Activated T-helper 1 cell treated with anti-CD3 and anti-CD28 coated beads, Interleukin-2, amount 50 U/mL, for 16 hours (primary cell): ENCODE results near the gene ENO2.
"Not testable (repeated sequence)": the region's sequence is repeated elsewhere in the genome, so short reads cannot be mapped to it uniquely, and the experiment has no call there.

Experiments
- DNase-seq, 2 donors: peaks; one replicate each; pipeline ENCODE4 v3.0.0-alpha.2; 2020; ENCODE audit warnings: low read depth in 1 of 2, low spot score in 1 of 2

ENO2 gene

DNA sequence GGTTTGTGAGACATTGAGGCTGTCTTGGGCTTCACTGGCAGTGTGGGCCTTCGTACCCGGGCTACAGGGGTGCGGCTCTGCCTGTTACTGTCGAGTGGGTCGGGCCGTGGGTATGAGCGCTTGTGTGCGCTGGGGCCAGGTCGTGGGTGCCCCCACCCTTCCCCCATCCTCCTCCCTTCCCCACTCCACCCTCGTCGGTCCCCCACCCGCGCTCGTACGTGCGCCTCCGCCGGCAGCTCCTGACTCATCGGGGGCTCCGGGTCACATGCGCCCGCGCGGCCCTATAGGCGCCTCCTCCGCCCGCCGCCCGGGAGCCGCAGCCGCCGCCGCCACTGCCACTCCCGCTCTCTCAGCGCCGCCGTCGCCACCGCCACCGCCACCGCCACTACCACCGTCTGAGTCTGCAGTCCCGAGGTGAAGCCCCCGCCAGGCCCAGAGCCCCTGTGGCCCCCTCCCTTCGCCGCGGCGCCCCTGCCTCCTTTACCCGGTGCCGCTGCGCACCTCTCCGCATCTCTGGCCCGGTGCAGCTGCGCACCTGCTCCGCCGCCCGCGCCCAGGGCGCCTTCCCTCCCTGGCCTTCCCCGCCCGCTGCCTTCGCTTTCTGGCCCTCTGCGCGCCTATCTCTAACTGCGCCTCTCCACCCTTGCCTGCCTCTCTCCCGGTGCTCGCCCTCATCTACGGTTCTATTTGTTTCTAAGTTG is at the start of gene ENO2:
Gene ENO2, plus strand, starts transcription at position 335 of the 701 bp plus-strand sequence. CDS start 1,253 bp downstream, outside the sequence.
- DNase-seq: peak; percentile 69 to 77

DNA sequence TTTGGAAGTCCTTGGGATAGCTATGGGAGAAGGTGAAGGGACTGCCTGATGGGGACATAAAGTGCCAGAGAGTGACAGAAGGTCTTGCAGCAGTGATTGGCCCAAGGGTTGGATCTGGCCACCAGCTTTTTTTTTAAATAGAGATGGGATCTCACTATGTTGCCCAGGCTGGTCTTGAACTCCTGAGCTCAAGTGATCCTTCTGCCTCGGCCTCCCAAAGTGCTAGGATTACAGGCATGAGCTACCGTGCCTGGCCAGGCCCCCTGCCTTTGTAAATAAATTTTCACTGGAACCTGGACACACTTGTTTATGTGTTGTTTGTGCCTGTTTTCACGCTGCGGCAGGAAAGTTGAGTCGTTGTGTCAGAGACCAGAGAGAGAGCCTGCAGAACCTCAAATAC is 49.1 kb upstream of the ENO2 start:
- DNase-seq: not testable (repeated sequence)

DNA sequence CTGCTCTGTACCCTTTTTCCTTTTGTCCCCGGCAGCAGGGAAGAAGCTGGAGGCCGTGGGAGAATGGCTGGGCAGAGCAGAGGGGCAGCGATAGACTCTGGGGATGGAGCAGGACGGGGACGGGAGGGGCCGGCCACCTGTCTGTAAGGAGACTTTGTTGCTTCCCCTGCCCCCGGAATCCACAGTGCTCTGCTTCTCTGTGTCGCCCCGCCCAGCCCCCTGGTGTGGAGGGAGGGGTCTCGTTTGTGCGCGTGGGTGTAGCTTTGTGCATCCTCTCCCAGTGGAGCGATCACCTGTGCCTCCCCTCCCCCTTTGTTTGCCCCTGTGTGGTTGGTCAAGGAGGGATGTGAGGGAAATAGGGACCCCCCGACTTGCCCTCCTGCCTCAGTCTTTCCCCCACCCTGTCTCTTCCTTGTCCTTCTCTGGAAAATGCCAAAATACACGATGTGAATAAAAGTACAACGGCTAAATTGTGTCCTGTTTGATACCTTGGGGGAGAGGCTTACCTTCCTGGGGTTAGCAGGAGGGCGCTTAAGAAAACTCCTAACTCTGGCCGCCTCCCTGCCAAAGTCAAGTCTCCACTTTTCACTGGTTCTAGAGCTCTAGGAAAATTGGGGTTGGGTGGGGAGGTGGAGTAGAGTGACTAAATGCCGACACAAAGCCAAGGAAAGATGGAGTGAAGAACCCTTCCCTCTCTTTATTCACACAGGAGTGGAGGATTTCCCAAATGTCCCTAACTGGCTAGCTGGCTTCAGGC is 48.0 kb upstream of the ENO2 start:
- DNase-seq: no peak

DNA sequence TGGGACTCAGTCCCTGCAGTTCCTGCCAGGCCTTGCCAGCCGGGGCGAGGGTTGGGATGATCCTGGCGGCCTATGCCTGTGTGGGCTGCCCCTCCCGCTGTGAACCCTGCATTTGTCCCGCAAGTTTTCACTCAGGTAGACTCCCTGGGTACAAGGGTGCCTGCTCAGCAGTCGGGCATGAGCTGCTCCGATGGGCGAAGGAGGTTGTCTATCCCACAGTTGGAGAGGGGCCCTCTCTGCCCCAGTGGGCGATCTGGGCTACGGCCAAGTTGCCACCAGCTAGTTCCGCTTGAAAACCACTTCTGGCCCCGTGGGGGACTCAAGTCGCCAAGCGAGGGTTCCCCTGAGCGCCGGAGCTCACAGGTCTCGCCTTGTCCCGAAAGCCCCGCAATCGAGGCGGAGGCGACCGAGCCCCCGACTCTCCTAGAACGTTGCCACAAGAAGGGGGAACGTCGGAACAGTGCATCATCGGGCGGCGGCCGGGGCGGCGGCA is 47.4 kb upstream of the ENO2 start:
- DNase-seq: no peak

DNA sequence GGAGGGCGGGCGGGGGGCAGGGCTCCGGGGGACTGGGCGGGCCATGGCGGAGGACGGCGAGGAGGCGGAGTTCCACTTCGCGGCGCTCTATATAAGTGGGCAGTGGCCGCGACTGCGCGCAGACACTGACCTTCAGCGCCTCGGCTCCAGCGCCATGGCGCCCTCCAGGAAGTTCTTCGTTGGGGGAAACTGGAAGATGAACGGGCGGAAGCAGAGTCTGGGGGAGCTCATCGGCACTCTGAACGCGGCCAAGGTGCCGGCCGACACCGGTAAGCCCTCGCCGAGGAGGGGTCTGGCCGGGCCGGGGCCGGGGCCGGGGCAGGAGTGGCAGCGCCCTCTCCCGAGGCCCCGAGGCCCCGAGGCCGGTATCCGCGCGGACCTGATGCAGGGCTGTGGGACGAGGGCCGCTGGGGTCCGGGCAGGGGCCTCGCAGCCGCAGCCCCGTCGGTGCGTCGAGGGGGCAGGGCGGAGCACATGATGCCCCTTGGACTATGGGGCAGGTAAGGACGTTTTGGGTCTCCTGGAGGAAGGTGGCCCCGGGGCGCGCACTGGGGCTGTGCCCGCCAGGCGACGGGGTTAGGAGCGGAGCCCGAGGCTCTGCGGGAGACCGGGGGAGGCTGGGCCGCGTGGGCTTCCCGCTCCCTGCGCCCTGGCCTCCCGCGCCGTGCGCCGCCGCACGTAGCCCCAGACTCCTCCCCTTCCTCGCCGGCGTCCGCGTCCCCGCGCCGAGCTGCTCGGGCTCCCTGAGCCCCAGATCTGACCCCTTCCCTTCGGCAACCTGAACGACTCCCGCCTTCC is 46.8 kb upstream of the ENO2 start, which contains the start of gene TPI1:
Gene TPI1, plus strand, starts transcription at position 119 of the 798 bp plus-strand sequence. Its CDS starts 36 bp downstream, at position 155.
- peak; percentile 55 to 74 for DNase-seq

DNA sequence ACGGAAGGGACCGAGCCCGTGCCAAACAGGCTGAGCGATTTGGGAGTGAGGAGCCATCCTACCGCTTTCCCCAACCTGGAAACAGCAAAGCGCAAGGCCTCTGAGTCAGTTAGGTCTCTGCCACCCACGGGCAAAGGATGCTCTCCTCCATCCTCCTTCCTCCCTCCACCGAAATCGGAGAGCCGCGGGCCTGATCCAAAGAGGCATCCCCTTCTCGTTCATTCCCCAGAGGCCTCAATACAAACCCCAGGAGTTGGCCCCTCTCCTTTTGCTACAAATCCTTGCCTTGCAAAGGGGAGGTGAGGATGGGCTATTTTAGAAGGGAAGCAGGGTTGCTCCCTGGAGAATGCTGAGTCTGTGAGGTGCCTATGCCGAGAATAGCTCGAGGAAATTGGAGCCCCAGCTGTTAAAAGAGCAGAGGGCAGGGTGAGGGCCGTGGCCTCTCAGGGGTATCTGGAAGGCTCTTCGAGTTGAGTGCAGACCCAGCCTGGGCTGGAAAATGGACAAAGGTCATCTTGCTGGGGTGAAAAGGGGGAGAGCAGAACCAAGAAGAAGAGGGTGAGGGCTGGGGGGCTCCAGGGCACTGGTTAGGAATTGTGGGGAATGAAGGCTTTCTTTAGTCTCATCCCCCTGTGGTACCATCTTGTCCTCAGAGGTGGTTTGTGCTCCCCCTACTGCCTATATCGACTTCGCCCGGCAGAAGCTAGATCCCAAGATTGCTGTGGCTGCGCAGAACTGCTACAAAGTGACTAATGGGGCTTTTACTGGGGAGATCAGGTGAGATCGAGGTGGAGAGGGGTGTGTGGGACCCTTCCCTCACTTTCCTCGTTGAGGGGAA is 46.0 kb upstream of the ENO2 start:
- no peak for DNase-seq

DNA sequence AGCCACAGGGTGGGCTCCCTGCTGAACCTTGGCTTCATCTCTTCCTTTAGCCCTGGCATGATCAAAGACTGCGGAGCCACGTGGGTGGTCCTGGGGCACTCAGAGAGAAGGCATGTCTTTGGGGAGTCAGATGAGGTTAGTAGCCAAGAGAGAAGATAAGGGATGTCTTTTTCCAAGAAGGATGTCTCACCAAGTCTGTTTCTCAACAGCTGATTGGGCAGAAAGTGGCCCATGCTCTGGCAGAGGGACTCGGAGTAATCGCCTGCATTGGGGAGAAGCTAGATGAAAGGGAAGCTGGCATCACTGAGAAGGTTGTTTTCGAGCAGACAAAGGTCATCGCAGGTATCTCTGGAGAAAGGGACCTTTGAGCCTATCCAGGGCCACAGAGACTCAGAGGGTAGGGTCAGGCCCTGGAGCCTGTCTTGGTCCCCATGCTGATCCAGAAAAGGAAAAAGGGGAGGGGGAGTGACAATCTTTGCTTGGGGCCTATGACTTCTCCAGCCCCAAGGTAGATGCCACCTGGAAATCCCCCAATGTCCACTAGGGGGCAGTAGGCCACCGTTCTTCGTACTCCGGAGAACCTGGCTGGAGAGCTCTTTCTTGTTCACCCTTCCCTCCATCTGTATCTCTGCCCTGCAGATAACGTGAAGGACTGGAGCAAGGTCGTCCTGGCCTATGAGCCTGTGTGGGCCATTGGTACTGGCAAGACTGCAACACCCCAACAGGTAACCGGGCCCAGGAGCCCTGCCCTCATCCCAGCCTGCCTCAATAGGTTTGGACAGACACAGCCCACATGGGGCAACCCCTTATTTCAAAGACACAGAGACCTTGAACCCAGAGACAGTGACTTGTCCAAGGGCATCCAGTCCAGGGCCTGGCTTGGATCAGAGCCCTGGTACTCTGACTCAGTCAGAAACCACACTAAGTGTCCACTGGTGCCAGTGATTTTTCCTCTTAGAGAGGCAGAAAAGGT is 45.0 kb upstream of the ENO2 start:
- DNase-seq: peak; percentile 74 to 78

DNA sequence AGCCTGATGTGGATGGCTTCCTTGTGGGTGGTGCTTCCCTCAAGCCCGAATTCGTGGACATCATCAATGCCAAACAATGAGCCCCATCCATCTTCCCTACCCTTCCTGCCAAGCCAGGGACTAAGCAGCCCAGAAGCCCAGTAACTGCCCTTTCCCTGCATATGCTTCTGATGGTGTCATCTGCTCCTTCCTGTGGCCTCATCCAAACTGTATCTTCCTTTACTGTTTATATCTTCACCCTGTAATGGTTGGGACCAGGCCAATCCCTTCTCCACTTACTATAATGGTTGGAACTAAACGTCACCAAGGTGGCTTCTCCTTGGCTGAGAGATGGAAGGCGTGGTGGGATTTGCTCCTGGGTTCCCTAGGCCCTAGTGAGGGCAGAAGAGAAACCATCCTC is 44.1 kb upstream of the ENO2 start:
- DNase-seq: not testable (repeated sequence)

DNA sequence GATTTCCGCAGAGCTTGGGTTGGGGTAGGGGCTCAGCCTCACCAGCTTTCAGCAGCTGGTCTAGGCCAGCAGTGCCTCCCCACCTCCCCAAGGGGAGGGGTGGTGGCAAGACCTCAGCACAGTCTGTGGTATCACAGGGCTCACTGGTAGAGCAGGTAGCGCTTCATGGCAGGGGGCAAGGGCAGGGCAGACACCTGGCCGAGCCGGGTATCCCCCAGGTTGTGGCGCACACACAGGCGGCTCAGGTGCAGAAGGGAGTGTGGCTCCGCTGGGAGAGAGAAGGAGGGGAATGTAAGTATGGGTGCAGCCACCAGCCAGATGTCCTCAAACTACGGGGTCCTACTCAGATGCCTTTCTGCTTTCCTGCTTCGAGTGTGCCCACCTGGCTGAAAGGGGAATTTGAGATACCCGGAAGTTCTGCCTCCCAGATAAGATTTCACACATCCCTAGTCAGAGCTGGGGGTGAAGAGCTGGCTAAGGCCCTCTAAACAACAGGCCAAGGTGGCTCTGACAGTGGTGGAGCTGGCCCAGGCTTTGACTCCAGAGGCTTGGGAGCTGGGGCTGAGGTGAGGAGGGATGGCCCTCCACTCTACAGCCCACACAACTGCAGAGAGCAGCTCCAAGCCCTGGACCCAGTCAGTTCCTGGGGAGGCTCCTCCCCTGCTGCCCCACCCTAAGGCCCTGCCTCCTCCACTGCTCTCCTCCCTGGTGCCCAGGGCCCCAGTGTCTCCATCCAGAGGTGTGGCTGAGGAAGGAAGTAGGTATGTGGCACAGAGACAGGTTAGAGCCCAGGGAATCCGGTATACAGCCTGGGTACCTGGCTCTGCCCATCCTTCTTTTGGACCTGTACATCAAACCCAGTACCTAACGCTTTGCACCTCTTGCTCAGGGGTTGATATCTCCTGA is 43.1 kb upstream of the ENO2 start:
- no peak for DNase-seq

DNA sequence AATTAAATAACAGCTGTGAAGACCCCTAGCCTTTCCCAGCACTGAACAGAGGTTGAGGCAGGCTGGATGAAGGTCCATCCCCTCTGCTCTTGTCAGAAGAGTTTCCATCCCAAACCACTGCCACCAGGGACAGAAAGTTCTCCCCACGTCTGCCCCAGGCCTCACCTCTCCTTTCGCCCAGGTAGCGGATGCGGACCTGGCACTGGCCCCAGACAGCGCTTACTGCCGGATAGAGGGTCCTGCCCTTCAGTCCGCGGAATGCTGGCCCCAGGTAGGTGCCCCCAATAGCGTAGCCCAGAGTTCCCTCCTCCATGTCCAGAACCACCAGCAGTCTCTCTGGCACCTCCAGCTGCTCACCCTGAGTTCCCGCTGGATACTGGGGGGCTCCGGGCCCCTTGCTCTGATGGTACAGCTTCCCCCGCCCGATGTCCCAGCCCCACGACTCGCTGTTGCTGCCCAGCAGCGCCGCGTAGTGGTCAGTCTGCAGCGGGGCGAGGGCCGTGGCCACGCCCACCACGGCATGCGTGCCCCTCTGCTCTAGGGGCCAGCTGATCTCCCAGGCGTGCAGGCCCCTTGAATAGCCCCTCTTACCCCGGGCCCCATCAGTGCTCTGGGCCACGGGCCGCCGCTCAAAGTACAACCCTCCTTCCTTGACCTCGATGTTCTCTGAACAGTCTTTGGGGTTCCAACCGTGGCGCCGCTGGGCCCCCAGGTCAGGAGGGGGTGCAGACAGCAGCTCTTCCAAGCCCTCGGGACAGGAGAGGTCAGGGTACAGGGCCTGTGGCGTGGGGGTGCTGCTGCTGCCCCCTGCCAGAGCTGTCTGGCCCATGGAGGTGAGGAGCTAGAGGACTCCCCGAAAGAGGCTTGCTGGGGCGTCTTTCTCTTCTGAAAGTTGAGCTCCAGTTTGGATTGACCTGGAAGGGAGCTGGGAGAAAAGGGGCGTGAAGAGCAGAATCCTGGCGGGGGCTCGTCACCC is 42.0 kb upstream of the ENO2 start:
- DNase-seq: peak; percentile 67 to 75

DNA sequence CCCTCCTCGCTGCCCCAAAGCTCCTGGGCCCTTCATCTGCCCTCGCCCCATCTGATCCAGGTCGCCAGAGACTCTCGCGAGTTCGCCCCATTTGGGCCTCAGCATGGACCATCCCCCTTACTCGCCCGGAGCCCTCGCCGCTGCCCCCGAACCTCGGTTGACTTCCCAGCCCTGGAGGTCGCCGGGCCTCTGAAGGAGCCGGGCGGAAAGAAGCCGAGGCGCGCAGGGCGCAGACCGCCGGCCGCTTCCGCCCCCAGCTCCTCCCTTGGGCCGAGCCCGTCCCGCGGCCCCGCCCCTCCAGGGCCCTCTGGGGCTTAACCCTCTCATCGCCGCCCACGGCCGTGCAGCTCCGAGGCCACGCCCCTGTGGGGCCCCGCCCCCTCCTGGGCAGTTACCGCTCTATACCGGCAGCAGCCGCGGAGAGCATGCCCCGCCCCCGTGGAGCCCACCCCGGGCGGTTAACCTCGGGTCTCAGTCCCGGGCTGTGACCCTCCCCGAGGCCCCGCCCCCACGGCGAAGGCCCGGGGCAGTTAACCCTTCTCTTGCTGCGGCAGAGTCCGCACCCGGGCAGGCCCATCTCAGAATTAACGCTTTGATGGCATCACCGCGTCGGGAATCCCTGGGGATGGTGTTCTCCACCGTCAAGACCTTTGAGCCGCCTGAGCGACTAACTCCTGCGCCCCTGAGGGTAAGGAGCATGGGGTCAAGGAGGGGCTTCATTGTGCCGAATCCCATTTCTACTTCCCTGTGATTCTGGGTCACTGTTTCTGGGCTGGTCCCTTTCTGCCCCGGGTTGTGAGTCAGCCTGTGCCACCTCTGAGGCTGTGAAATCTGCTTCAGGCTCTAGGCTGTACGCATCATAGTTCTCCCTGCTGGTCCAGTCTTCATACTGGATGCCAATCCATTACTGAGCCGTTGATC is 41.0 kb upstream of the ENO2 start, which contains the start of gene SPSB2:
Gene SPSB2, minus strand, starts transcription at position 210 of the 921 bp plus-strand sequence. CDS start 402 bp downstream, outside the sequence.
- DNase-seq: peak; percentile 97 to 99

DNA sequence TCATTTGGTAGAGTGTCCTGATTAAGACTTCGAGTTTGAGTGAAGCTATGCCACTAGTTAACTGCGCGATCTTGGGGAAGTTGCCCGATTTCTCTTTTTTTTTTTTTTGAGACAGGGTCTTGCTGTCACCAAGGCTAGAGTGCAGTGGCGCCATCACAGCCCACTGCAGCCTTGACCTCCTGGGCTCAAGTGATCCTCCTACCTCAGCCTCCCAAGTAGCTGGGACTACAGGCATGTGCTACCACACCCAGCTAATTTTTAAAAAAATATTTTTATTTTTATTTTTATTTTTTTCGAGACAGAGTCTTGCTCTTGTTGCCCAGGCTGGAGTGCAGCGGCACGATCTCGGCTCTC is 40.4 kb upstream of the ENO2 start:
- DNase-seq: not testable (repeated sequence)

DNA sequence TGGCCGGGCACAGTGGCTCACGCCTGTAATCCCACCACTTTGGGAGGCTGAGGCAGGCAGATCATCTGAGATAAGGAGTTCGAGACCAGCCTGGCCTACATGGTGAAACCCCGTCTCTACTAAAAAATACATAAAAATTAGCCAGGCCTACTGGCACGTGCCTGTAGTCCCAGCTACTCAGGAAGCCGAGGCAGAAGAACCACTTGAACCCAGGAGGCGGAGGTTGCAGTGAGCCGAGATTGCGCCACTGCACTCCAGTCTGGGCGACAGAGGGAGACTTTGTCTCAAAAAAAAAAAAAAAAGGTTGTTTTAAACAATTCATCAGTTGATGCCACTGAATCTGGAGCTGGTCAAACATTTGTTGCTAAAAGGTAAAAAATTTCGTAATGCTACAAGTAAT is 34.6 kb upstream of the ENO2 start:
- not testable (repeated sequence) for DNase-seq

DNA sequence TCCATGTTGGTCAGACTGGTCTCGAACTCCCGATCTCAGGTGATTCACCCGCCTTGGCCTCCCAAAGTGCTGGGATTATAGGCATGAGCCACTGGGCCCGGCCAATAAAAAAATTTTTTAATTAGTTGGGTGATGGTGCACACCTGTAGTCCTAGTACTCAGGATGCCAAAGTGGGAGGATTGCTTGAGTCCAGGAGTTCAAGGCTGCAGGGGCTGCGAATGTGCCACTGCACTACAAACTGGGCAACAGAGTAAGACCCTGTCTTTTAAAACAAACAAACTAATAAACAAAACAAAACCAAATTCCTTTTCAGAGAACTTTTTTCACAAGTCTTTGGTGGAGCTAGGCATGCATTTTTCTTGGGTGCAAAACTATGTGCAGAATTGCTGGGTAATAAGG is 31.1 kb upstream of the ENO2 start:
- DNase-seq: no peak

DNA sequence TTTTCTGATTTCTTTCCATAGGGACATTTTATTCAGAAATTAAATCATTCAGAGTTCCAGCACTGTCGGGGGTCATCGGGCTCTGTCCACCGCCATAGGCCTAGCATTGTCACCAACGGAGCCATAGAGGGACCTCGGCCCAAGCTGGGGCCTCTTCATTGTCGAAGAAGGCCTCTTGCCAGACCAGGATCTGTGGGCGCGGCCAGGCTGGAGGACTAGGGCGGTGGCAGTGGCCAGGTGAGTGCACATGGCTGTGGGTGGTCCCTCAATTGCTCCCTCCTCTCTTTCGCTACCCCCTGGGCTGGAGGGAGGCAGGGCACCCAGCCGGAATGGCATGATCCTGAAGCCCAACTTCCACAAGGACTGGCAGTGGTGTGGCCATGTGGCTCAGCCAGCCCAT is 30.7 kb upstream of the ENO2 start:
- no peak for DNase-seq

DNA sequence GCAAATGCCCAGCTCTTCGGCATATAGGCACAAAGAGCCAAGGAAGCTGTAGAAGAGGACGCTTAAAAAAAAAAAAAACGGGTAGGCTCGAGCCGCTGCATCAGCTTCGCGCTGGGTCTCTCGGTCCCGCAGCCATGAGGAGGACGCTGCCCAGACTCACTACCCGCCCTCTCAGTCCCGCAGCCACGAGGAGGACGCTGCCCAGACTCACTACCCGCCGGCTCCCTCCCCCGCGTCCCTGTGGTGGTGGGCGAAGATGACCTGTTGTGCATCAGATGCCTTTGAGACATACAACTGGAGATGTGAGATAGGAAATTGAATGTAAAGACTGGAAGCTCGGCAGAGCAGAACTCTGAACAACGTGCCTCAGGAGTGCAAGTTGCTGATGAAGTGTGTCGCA is 29.8 kb upstream of the ENO2 start:
- DNase-seq: no peak
